Fibroblast of skin of right quadriceps (primary cell): Measurements from ENCODE around the gene ADAMTSL1.
A peak's percentile ranks its signal among the peaks of the same experiment; 100 is the strongest.

Source experiments
- DNase-seq: peaks from one replicate; pipeline ENCODE4 v3.0.0-alpha.2; 2013

The ADAMTSL1 gene

GRCh38 chr9:18504707-18505106 is 30.8 kb downstream of the ADAMTSL1 start:
- no peak for DNase-seq

- no peak for DNase-seq
Observed at GRCh38 chr9:18507151-18507550, 33.2 kb downstream of the ADAMTSL1 start.

GRCh38 chr9:18516514-18516913 is 42.6 kb downstream of the ADAMTSL1 start:
- DNase-seq, result no peak

- no peak for DNase-seq
Observed at GRCh38 chr9:18516965-18517364, 43.0 kb downstream of the ADAMTSL1 start.

GRCh38 chr9:18520416-18521047 is 46.6 kb downstream of the ADAMTSL1 start:
- no peak for DNase-seq

- peak; percentile 32 for DNase-seq
Observed at GRCh38 chr9:18526685-18527084, 52.7 kb downstream of the ADAMTSL1 start.

- no peak for DNase-seq
Observed at GRCh38 chr9:18531136-18532065, 57.4 kb downstream of the ADAMTSL1 start.

- no peak for DNase-seq
Observed at GRCh38 chr9:18534611-18535010, 60.7 kb downstream of the ADAMTSL1 start.

- DNase-seq, result no peak
Observed at GRCh38 chr9:18536554-18536953, 62.6 kb downstream of the ADAMTSL1 start.

- DNase-seq, result no peak
Observed at GRCh38 chr9:18539203-18539693, 65.3 kb downstream of the ADAMTSL1 start.

GRCh38 chr9:18542837-18543405 is 69.0 kb downstream of the ADAMTSL1 start:
- DNase-seq, result peak; percentile 85

- peak; percentile 96 for DNase-seq
Observed at GRCh38 chr9:18543406-18544192, 69.6 kb downstream of the ADAMTSL1 start.

GRCh38 chr9:18544456-18544855 is 70.5 kb downstream of the ADAMTSL1 start:
- no peak for DNase-seq

GRCh38 chr9:18545636-18546360 is 71.8 kb downstream of the ADAMTSL1 start:
- DNase-seq, result no peak

- no peak for DNase-seq
Observed at GRCh38 chr9:18548456-18548855, 74.5 kb downstream of the ADAMTSL1 start.

- no peak for DNase-seq
Observed at GRCh38 chr9:18549772-18550171, 75.8 kb downstream of the ADAMTSL1 start.

GRCh38 chr9:18550286-18550685 is 76.3 kb downstream of the ADAMTSL1 start:
- DNase-seq, result no peak

GRCh38 chr9:18554244-18554643 is 80.3 kb downstream of the ADAMTSL1 start:
- no peak for DNase-seq

GRCh38 chr9:18555105-18555883 is 81.3 kb downstream of the ADAMTSL1 start:
- no peak for DNase-seq

GRCh38 chr9:18564018-18564880 is 90.3 kb downstream of the ADAMTSL1 start:
- no peak for DNase-seq
